GM21423 (cell line): ENCODE measurements around the gene SS18.

ENCODE experiments used
- ATAC-seq: cut with Tn5 transposase; IDR thresholded peaks from one replicate; pipeline ENCODE4 v1.9.1; 2021; ENCODE audit warnings: mild to moderate bottlenecking, moderate library complexity; ENCODE audit not compliant: unreplicated experiment

The SS18 gene

GRCh38 chr18:26003817-26004216 lies 86.6 kb downstream of the SS18 start:
- ATAC-seq: no peak

- no peak for ATAC-seq
Observed at GRCh38 chr18:26003356-26003755, 87.1 kb downstream of the SS18 start.

- ATAC-seq: no peak
Observed at GRCh38 chr18:26002375-26002910, 88.0 kb downstream of the SS18 start.

- no peak for ATAC-seq
Observed at GRCh38 chr18:25998461-25998860, 92.0 kb downstream of the SS18 start.

GRCh38 chr18:25992566-25992965 lies 97.8 kb downstream of the SS18 start:
- ATAC-seq: no peak

GRCh38 chr18:25990473-25990872 lies 99.9 kb downstream of the SS18 start:
- no peak for ATAC-seq

- no peak for ATAC-seq
Observed at GRCh38 chr18:25985707-25986394, 104.6 kb downstream of the SS18 start.

- ATAC-seq: no peak
Observed at GRCh38 chr18:25983730-25984129, 106.7 kb downstream of the SS18 start.

- ATAC-seq: no peak
Observed at GRCh38 chr18:25982961-25983360, 107.5 kb downstream of the SS18 start.

- no peak for ATAC-seq
Observed at GRCh38 chr18:25982153-25982552, 108.3 kb downstream of the SS18 start.

GRCh38 chr18:25979369-25980040 lies 110.9 kb downstream of the SS18 start:
- ATAC-seq: no peak

GRCh38 chr18:25976554-25976953 lies 113.9 kb downstream of the SS18 start:
- no peak for ATAC-seq

GRCh38 chr18:25974630-25975077 lies 115.8 kb downstream of the SS18 start:
- ATAC-seq: no peak
